Measurements from ENCODE around the gene TBL1XR1. TPM values are rescaled to one million over a fixed set of nuclear protein-coding genes. Genes with fewer than 3 reads are reported as not detected.
A peak's percentile ranks its signal among the peaks of the same experiment; 100 is the strongest.

Gene TBL1XR1
- total RNA-seq, 2 donors from 2014 or later: 119 to 162 TPM

- H3K4me3 Mint-ChIP-seq: no peak overlapping the region
- H3K4me1 Mint-ChIP-seq (ENCODE audit: low read depth in 2 of 2): no peaks in the 10 kb centered on the region
- H3K36me3 Mint-ChIP-seq: no peaks in the 10 kb centered on the region
- ATAC-seq: no peak
- no peak for DNase-seq (ENCODE audit: low spot score)
- H3K27me3 Mint-ChIP-seq: peaks cover 4 to 5% of the 10 kb centered on the region in 2 donors
- H3K27ac Mint-ChIP-seq: no peak overlapping the region
- peaks cover 2% of the 10 kb centered on the region for H3K9me3 Mint-ChIP-seq
These were observed 204.3 kb downstream of the TBL1XR1 start for GRCh38 chr3:176992978-176993377.

GRCh38 chr3:176992565-176992964 is 204.7 kb downstream of the TBL1XR1 start:
- DNase-seq (ENCODE audit: low spot score) (no peak), ATAC-seq (no peak)
- H3K4me1 Mint-ChIP-seq (ENCODE audit: low read depth in 2 of 2): no peaks in the 10 kb centered on the region
- H3K9me3 Mint-ChIP-seq: peaks cover 2% of the 10 kb centered on the region
- peaks cover 4 to 5% of the 10 kb centered on the region in 2 donors for H3K27me3 Mint-ChIP-seq
- H3K4me3 Mint-ChIP-seq: no peak overlapping the region
- no peaks in the 10 kb centered on the region for H3K36me3 Mint-ChIP-seq
- H3K27ac Mint-ChIP-seq: no peak overlapping the region

- no peak for ATAC-seq
- no peak overlapping the region for H3K27ac Mint-ChIP-seq
- no peaks in the 10 kb centered on the region for H3K36me3 Mint-ChIP-seq
- DNase-seq (ENCODE audit: low spot score): no peak
- H3K4me3 Mint-ChIP-seq: no peak overlapping the region
- peaks cover 4 to 5% of the 10 kb centered on the region in 2 donors for H3K27me3 Mint-ChIP-seq
- no peaks in the 10 kb centered on the region for H3K4me1 Mint-ChIP-seq (ENCODE audit: low read depth in 2 of 2)
- peaks cover 2% of the 10 kb centered on the region for H3K9me3 Mint-ChIP-seq
These were observed 208.5 kb downstream of the TBL1XR1 start for GRCh38 chr3:176988795-176989194.

GRCh38 chr3:176987901-176988650 is 209.2 kb downstream of the TBL1XR1 start:
- H3K36me3 Mint-ChIP-seq: no peaks in the 10 kb centered on the region
- no peak for DNase-seq (ENCODE audit: low spot score)
- H3K4me3 Mint-ChIP-seq: no peak overlapping the region
- no peaks in the 10 kb centered on the region for H3K4me1 Mint-ChIP-seq (ENCODE audit: low read depth in 2 of 2)
- H3K27ac Mint-ChIP-seq: no peak overlapping the region
- peaks cover 4 to 5% of the 10 kb centered on the region in 2 donors for H3K27me3 Mint-ChIP-seq
- peaks cover 2% of the 10 kb centered on the region for H3K9me3 Mint-ChIP-seq
- ATAC-seq: no peak

GRCh38 chr3:176978441-176978840 is 218.8 kb downstream of the TBL1XR1 start:
- H3K27me3 Mint-ChIP-seq: peaks cover 0 to 2% of the 10 kb centered on the region in 2 donors
- H3K4me3 Mint-ChIP-seq: no peak overlapping the region
- H3K4me1 Mint-ChIP-seq (ENCODE audit: low read depth in 2 of 2): no peaks in the 10 kb centered on the region
- no peaks in the 10 kb centered on the region for H3K36me3 Mint-ChIP-seq
- DNase-seq (ENCODE audit: low spot score) (no peak), ATAC-seq (no peak)
- peaks cover 2% of the 10 kb centered on the region for H3K9me3 Mint-ChIP-seq
- H3K27ac Mint-ChIP-seq: no peak overlapping the region

- H3K27me3 Mint-ChIP-seq: peaks cover 0 to 2% of the 10 kb centered on the region in 2 donors
- DNase-seq (ENCODE audit: low spot score): no peak
- H3K36me3 Mint-ChIP-seq: no peaks in the 10 kb centered on the region
- no peaks in the 10 kb centered on the region for H3K4me1 Mint-ChIP-seq (ENCODE audit: low read depth in 2 of 2)
- ATAC-seq: no peak
- peaks cover 2% of the 10 kb centered on the region for H3K9me3 Mint-ChIP-seq
- H3K4me3 Mint-ChIP-seq: no peak overlapping the region
- H3K27ac Mint-ChIP-seq: no peak overlapping the region
These were observed 220.0 kb downstream of the TBL1XR1 start for GRCh38 chr3:176977331-176977730.

GRCh38 chr3:176976586-176976985 is 220.7 kb downstream of the TBL1XR1 start:
- no peak overlapping the region for H3K4me3 Mint-ChIP-seq
- H3K27me3 Mint-ChIP-seq: no peaks in the 10 kb centered on the region
- no peak for ATAC-seq
- no peak overlapping the region for H3K27ac Mint-ChIP-seq
- no peaks in the 10 kb centered on the region for H3K36me3 Mint-ChIP-seq
- H3K4me1 Mint-ChIP-seq (ENCODE audit: low read depth in 2 of 2): peaks cover 3 to 4% of the 10 kb centered on the region in 2 donors
- no peak for DNase-seq (ENCODE audit: low spot score)
- H3K9me3 Mint-ChIP-seq: no peaks in the 10 kb centered on the region

GRCh38 chr3:176974279-176974678 is 223.0 kb downstream of the TBL1XR1 start:
- no peaks in the 10 kb centered on the region for H3K9me3 Mint-ChIP-seq
- ATAC-seq: no peak
- no peak overlapping the region for H3K4me3 Mint-ChIP-seq
- peaks cover 5 to 6% of the 10 kb centered on the region in 2 donors for H3K4me1 Mint-ChIP-seq (ENCODE audit: low read depth in 2 of 2)
- no peaks in the 10 kb centered on the region for H3K36me3 Mint-ChIP-seq
- H3K27me3 Mint-ChIP-seq: no peaks in the 10 kb centered on the region
- DNase-seq (ENCODE audit: low spot score): no peak
- no peak overlapping the region for H3K27ac Mint-ChIP-seq

- no peak for DNase-seq (ENCODE audit: low spot score)
- H3K36me3 Mint-ChIP-seq: no peaks in the 10 kb centered on the region
- H3K27me3 Mint-ChIP-seq: no peaks in the 10 kb centered on the region
- no peaks in the 10 kb centered on the region for H3K9me3 Mint-ChIP-seq
- no peak overlapping the region for H3K4me3 Mint-ChIP-seq
- H3K27ac Mint-ChIP-seq: peak overlapping the region in 1 of 2 donors; percentile 17
- peaks cover 5 to 6% of the 10 kb centered on the region in 2 donors for H3K4me1 Mint-ChIP-seq (ENCODE audit: low read depth in 2 of 2)
- ATAC-seq: peak; percentile 71 to 84
These were observed 225.6 kb downstream of the TBL1XR1 start for GRCh38 chr3:176971613-176972174.

- ATAC-seq (no peak), DNase-seq (ENCODE audit: low spot score) (no peak)
- Mint-ChIP-seq H3K4me1 (ENCODE audit: low read depth in 2 of 2) (peaks cover 10 to 11% of the 10 kb centered on the region in 2 donors), H3K4me3 (no peak overlapping the region), H3K9me3 (no peaks in the 10 kb centered on the region), H3K27ac (no peak overlapping the region), H3K36me3 (no peaks in the 10 kb centered on the region), H3K27me3 (no peaks in the 10 kb centered on the region)
These were observed 226.5 kb downstream of the TBL1XR1 start for GRCh38 chr3:176970770-176971169.

- DNase-seq (ENCODE audit: low spot score): no peak
- H3K27me3 Mint-ChIP-seq: no peaks in the 10 kb centered on the region
- H3K4me1 Mint-ChIP-seq (ENCODE audit: low read depth in 2 of 2): peaks cover 10 to 14% of the 10 kb centered on the region in 2 donors
- H3K36me3 Mint-ChIP-seq: no peaks in the 10 kb centered on the region
- H3K27ac Mint-ChIP-seq: no peak overlapping the region
- no peak for ATAC-seq
- H3K4me3 Mint-ChIP-seq: no peak overlapping the region
- no peaks in the 10 kb centered on the region for H3K9me3 Mint-ChIP-seq
These were observed 227.8 kb downstream of the TBL1XR1 start for GRCh38 chr3:176969506-176969905.

Measured in natural killer cell treated with Interleukin-12 subunit alpha and Interleukin-12 subunit beta and Interleukin-15 and Interleukin-18, amount 100 ng/mL, for 72 hours (primary cell).